Islet precursor cell (in vitro differentiated cells): ENCODE results near the gene TRIOBP.
"Not testable (repeated sequence)": the region's sequence is repeated elsewhere in the genome, so short reads cannot be mapped to it uniquely, and the experiment has no call there.

Experiments
- DNase-seq: peaks from one replicate; pipeline ENCODE4 v3.0.0-alpha.2; 2018

The TRIOBP gene

GRCh38 chr22:37696260-37696656, 590 bp upstream of the TRIOBP start:
- not testable (repeated sequence) for DNase-seq

DNA sequence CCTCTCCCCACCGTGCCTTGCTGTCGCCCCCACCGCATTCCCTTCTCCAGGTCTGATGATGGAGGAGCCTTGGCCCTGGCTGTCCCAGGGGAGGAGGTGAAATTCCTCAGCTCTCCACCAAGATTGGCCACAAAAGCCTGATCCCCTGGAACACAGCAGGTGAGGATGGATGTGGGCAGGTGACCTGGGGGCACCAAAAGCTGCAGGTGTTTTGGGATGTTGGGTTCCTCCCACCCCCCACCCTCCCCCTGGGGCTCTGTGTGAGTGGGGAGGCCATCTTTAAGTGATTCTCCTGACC, 639 bp downstream of the TRIOBP start:
- DNase-seq, result no peak

DNA sequence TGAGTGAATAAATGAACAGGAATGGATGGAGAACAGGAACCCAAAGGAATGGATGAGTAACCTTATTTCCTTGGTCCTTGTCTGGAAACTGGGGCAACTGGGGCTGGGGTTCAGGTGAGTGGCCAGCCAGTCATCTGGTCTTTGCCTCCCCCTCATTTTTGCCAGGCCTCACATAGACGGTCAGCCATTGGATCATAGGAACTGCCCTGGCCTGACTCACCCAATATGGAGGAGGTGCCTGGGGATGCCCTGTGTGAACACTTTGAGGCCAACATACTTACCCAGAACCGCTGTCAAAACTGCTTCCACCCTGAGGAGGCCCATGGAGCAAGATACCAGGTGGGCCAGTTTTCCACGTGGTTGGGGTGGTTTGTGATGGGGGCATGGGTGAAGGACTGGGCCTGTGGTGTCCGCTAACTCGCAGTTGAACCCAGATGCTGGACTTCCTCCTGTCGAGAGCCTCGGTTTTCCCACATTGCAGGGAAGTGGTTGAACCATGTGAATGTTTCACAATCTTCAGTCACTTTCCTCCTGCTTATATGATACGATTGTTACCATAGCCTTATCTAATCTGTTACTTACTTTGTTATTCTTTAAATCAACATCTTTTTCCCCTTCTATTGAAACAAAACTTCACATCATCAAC, 4.4 kb downstream of the TRIOBP start:
- no peak for DNase-seq

- DNase-seq, result no peak
Measured at GRCh38 chr22:37703906-37704305, 7.1 kb downstream of the TRIOBP start.

DNA sequence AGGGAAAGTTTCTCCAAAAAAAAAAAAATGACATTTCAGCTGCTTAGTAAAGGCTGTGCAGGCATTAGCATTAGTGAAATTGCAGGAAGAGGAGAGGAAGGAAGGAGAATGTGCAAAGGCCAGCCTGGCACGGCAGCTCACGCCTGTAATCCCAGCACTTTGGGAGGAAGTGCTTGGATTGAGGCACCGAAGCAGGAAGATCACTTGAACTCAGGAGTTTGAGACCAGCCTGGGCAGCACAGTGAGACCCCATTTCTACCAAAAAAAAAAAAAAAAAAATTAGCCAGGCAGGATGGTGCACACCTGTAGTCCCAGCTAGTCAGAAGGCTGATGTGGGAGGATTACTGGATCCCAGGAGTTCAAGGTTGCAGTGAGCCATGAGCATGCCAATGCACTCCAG, 7.8 kb downstream of the TRIOBP start:
- DNase-seq, result no peak

GRCh38 chr22:37705205-37705604, 8.4 kb downstream of the TRIOBP start:
- no peak for DNase-seq

- DNase-seq, result no peak
Measured at GRCh38 chr22:37708580-37709444, 12.0 kb downstream of the TRIOBP start.

DNA sequence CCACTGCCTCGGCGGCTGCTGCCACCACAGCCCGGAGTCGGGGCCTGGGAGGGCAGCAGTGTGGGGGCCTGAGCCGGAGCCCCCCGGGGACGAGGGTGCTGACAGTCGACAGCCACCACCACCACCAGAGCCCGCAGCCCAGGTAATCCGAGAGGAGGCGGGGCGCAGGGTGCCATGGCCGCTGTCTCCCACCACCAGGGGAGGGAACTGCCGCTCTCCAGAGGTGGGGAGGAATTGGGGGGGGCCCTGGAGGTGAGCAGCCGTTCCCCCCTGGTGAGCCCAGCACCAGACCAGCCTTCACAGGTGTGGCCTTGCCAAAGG, 12.6 kb downstream of the TRIOBP start:
- DNase-seq, result no peak

DNA sequence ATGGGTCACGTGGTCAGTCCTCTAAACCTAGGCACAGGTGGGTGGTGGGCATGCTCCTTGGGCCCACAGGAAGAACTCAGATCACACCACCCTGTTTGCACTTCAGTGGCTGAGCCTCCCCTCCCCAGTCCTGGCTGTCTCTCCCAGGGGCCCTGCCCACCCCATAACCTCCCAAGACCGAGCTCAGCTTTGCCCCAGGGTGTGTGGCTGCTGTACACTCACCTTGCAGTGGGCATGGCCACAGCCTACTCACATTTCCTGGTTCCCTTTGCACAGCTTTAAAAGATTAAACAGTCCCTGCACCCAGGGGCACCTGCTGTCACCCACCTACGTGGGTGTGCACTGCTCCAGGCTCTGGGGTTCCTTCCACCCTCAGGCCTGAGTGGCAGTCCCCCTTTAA, 13.8 kb downstream of the TRIOBP start:
- DNase-seq, result no peak

- DNase-seq, result no peak
Measured at GRCh38 chr22:37711490-37711889, 14.6 kb downstream of the TRIOBP start.

DNA sequence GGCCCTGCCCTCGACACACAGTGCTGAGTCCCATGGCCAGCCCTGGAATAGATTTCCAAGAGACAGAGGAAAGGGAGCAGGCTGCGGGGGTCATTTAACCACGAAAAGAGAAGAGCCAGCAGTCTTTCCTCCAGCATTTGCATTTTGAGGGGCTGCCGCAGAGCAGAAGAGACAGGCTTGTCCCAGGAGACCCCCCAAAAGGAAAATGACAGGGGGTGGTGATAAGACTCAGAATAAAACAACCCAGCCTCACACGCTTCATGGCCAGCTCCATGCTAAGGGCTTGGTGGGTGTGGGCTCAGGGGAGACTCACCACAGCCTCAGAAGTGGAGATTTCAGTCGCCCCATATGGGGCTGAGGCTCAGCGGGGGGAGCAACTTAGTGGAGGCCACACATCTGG, 16.9 kb downstream of the TRIOBP start:
- no peak for DNase-seq

- DNase-seq, result no peak
Measured at GRCh38 chr22:37714634-37715033, 17.8 kb downstream of the TRIOBP start.

DNA sequence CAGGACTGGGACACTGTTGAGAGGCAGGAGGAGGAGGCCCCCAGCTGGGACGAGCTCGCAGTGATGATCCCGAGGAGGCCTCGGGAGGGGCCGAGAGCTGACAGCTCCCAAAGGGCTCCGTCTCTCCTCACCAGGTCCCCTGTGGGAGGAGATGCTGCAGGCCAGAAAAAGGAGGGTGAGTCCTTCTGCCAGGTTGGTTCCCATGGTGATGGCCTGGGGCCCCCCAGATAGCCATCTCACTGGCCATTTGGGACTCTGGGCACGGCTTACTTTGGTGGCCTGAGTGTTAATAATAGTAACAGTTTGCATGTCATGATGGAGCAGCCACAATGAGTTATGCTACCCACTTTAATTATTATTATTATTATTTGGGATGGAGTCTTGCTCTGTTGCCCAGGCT, 18.9 kb downstream of the TRIOBP start:
- no peak for DNase-seq

DNA sequence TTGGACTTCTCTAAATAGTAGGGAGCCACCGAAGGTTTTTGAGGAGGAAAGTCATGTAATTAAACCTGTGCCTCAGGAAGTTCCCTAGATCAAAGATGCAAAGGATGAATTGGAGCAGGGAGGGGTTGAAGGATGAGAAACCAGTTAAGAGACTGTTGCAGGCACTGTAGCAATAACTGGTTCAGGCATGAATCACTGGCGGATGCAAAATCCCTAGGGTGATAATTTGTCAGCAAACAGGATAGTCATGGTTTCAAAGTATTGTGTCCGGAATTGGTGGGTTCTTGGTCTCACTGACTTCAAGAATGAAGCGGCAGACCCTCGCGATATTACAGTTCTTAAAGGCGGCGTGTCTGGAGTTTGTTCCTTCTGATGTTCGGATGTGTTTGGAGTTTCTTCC, 19.9 kb downstream of the TRIOBP start:
- no peak for DNase-seq

DNA sequence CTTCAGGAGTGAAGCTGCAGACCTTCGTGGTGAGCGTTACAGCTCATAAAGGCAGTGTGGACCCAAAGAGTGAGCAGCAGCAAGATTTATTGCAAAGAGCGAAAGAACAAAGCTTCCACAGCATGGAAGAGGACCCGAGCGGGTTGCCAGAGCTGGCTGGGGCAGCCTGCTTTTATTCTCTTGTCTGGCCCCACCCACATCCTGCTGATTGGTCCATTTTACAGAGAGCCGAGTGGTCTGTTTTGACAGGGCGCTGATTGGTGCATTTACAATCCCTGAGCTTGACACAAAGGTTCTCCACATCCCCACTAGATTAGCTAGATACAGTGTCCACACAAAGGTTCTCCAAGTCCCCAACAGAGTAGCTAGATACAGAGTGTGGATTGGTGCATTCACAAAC, 20.4 kb downstream of the TRIOBP start:
- not testable (repeated sequence) for DNase-seq

- DNase-seq, result not testable (repeated sequence)
Measured at GRCh38 chr22:37717746-37718305, 21.0 kb downstream of the TRIOBP start.

- no peak for DNase-seq
Measured at GRCh38 chr22:37725551-37726240, 28.8 kb downstream of the TRIOBP start.

DNA sequence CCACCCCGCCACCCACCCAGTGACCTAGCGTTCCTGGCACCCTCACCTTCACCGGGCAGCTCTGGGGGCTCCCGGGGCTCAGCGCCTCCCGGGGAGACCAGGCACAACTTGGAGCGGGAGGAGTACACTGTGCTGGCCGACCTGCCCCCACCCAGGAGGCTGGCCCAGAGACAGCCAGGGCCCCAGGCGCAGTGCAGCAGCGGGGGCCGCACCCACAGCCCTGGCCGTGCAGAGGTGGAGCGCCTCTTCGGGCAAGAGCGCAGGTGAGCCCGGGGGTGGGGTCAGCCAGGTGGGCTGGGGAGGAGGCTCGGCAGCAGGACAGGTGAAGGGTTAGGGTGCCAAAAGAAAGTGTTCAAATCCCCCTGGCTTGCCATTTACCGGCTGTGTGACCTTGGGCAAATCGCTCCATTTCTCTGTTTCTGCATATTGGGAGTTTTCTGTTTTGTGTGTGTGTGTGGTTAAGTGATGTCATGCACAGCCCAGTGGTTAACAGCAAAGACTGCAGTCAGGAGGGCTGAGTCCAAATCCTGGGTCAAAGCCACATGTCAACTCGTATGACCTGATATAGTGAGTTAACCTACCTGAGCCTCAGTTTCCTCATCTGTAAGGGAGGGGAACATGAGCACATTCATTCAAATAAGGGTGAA, 29.5 kb downstream of the TRIOBP start:
- no peak for DNase-seq

DNA sequence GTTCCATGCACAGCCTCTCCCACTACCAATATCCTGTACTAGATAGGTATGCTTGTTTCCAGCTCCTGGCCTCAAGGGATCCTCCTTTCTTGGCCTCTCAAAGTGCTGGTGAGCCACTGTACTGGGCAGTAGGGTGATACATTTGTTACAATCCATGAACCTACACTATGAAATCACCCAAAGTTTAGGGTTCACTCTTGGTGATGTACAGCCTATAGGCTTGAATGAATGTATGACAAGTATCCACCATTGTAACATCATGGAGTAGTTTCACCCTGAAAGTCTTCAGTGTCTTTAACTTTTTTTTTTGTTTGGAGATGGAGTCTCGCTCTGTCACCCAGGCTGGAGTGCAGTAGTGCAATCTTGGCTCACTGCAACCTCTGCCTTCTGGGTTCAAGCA, 31.8 kb downstream of the TRIOBP start:
- no peak for DNase-seq

- no peak for DNase-seq
Measured at GRCh38 chr22:37731804-37732471, 35.1 kb downstream of the TRIOBP start.

GRCh38 chr22:37732699-37733607, 36.1 kb downstream of the TRIOBP start:
- no peak for DNase-seq
